Heart left ventricle (tissue), 13 donors: ENCODE measurements around the gene TNS3.

ENCODE experiments used
- POLR2A ChIP-seq, 2 donors: fragments of 450-650 bp; IDR thresholded peaks; one replicate each; pipeline ENCODE4 v1.6.1; 2017; ENCODE audit warnings: antibody characterized with exemption in 2 of 2, mild to moderate bottlenecking in 2 of 2, moderate library complexity in 2 of 2
- TF ChIP-seq, protein P1 (sequence below), 12 donors: fragments of 200-600 bp; sonication (generic) in 4 of 12; IDR thresholded peaks; one replicate each; pipeline versions ENCODE4 v1.5.0 to v1.8.0; 2018 to 2022; ENCODE audit warnings: antibody characterized with exemption in 12 of 12, mild to moderate bottlenecking in 5 of 12
- donor health status: ischemic (EF 13 %, LVEDD 7.1; RV severe dilation, severe dysfunction).
- donor health status: DM: no; HTN: yes; CAD: no.
- donor health status: DM: no; HTN: no; CAD: no.
- donor health status: ischemic (EF 25% LVEDD 6.9; RV normal size, moderate dysfunction).
- donor health status: ischemic (EF 25% LVEDD 5.7; RV mildly dilated, moderate dysfunction).
- donor health status: ischemic (EF 35%, LVEDD 5.7; RV mildly dilated, moderate dysfunction).
- donor health status: nonischemic (EF 11% LVEDD 7.7; RV severe dilation, severe dysfunction).
- donor health status: DM: yes; HTN: yes; CAD: no.
- donor health status: PGD.
- donor health status: ischemic (EF 29% LVEDD 5.4; RV normal size, mild dysfunction).
- donor health status: nonischemic (EF 23%, LVEDD 6.1; RV moderate dilation, normal function).

DNA sequence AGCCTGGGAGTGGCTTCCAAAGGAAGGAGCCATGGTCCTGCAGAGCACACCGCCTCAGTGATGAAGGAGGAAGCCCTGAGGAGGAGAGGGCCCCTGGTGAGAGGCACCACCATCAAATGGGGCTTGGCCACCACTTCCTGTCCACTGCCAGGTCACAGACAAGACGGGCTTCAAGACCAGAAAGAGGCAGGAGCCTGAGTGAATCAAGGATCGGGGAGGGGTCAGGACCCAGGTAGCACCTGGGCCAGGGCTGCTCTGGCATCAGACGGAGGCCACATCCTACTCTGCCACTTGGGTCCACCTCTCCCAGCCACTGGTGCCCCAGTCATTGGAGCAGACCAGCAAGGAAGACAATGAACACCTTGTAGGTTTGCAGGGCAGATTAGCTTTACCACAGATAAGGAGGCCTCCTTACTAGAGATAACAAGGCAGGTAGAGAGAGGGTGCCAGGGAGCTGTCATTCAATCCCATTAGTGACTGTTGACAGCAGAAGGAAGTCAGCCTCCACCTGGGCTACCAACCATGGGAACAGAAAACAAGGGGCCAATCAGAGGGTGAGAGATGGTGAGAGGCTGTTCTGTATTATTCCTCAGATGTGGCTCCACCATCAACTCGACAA, 143.4 kb downstream of the TNS3 start:
- TF ChIP-seq POLR2A (IDR thresholded peaks at IDR 0.05): no peak
- TF ChIP-seq, protein P1, sequence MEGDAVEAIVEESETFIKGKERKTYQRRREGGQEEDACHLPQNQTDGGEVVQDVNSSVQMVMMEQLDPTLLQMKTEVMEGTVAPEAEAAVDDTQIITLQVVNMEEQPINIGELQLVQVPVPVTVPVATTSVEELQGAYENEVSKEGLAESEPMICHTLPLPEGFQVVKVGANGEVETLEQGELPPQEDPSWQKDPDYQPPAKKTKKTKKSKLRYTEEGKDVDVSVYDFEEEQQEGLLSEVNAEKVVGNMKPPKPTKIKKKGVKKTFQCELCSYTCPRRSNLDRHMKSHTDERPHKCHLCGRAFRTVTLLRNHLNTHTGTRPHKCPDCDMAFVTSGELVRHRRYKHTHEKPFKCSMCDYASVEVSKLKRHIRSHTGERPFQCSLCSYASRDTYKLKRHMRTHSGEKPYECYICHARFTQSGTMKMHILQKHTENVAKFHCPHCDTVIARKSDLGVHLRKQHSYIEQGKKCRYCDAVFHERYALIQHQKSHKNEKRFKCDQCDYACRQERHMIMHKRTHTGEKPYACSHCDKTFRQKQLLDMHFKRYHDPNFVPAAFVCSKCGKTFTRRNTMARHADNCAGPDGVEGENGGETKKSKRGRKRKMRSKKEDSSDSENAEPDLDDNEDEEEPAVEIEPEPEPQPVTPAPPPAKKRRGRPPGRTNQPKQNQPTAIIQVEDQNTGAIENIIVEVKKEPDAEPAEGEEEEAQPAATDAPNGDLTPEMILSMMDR (IDR thresholded peaks at IDR 0.05): no peak
